HCT116 (cell line): Measurements from ENCODE around the gene SERGEF. TPM values are rescaled to one million over a fixed set of nuclear protein-coding genes. Genes with fewer than 3 reads are reported as not detected.

Source experiments
- ATAC-seq: fragments of 200-7000 bp; cut with Tn5 transposase; 2 replicates; pipeline ENCODE4 v1.9.1; 2020; ENCODE audit warnings: mild to moderate bottlenecking, moderate library complexity
- BruUV-seq: library from RNA; stranded (reverse); fragments of 400-500 nt; replicated peaks from 2 replicates; lab custom pipeline; 2021; lab: Mats Ljungman, UMichigan
- CTCF ChIA-PET: fragments of 300-600 bp; sonication (Branson Sonifier 250); formaldehyde crosslinking; loops from one replicate; lab custom pipeline; 2021; ENCODE audit warnings: antibody characterized with exemption; lab: Charles Lee
- POLR2A ChIA-PET: fragments of 300-600, 350-600 bp; sonication (Branson Sonifier 250); formaldehyde crosslinking; loops from one replicate; lab custom pipeline; 2021; ENCODE audit warnings: antibody characterized with exemption; lab: Charles Lee
- RAD21 ChIA-PET, 2 experiments: fragments of 300-600 bp; sonication (Branson Sonifier 250); formaldehyde crosslinking; loops; one replicate each; lab custom pipeline; 2023; ENCODE audit warnings: low total read pairs in 2 of 2; ENCODE audit not compliant: uncharacterized antibody in 2 of 2, unreplicated experiment in 2 of 2, low non-redundant PET in 1 of 2; lab: Charles Lee
- DNase-seq: peaks from one replicate; pipeline ENCODE4 v3.0.0-alpha.2; 2010; ENCODE audit warnings: low read depth, low spot score
- H2AFZ ChIP-seq: fragments of 200-600 bp; shearing (Covaris generic), sonication (generic); 2 replicates; pipeline ENCODE4 v1.6.1; 2017; ENCODE audit warnings: low read depth, mixed run types, mixed read lengths, antibody characterized with exemption, low read length; ENCODE audit not compliant: poor library complexity, severe bottlenecking
- H3K27ac ChIP-seq: 2 replicates; pipeline ENCODE4 v1.5.1; 2012; ENCODE audit warnings: low read depth, low read length
- H3K27me3 ChIP-seq: fragments of 200-600 bp; sonication (generic); 2 replicates; pipeline ENCODE4 v1.6.1; 2016; ENCODE audit warnings: mixed run types, low read length, mixed read lengths; ENCODE audit not compliant: insufficient read depth
- H3K36me3 ChIP-seq, 2 experiments: fragments of 200-500 bp in 1 of 2; fragments of 200-600 bp in 1 of 2; sonication (Bioruptor generic) in 1 of 2; sonication (generic) in 1 of 2; 2 replicates each; pipeline versions ENCODE4 v1.5.1 to v1.6.1; 2014 to 2016; ENCODE audit warnings: low read length in 2 of 2, inconsistent platforms in 1 of 2, mixed read lengths in 1 of 2, mixed run types in 1 of 2; ENCODE audit not compliant: insufficient read depth in 2 of 2, control insufficient read depth in 1 of 2
- H3K4me1 ChIP-seq, 2 experiments: fragments of 200-600 bp in 1 of 2; sonication (generic) in 1 of 2; 2 replicates each; pipeline versions ENCODE4 v1.5.1 to v1.6.1; 2012 to 2017; ENCODE audit warnings: low read length in 2 of 2, inconsistent platforms in 1 of 2, mild to moderate bottlenecking in 1 of 2, mixed read lengths in 1 of 2, mixed run types in 1 of 2, moderate library complexity in 1 of 2; ENCODE audit not compliant: insufficient read depth in 2 of 2, control insufficient read depth in 1 of 2
- H3K4me2 ChIP-seq: fragments of 200-600 bp; sonication (generic); 2 replicates; pipeline ENCODE4 v1.6.1; 2017; ENCODE audit warnings: mixed run types, low read length, mixed read lengths
- H3K4me3 ChIP-seq, 2 experiments: fragments of 200-600 bp in 1 of 2; sonication (generic) in 1 of 2; replicated peaks in 1 of 2; 2 replicates each; pipeline ENCODE4 v1.5.1; 2011 to 2016; ENCODE audit warnings: low read length in 2 of 2, control low read depth in 1 of 2, low read depth in 1 of 2, mild to moderate bottlenecking in 1 of 2, mixed read lengths in 1 of 2, mixed run types in 1 of 2
- H3K79me2 ChIP-seq: fragments of 200-600 bp; sonication (generic); 2 replicates; pipeline ENCODE4 v1.6.1; 2017; ENCODE audit warnings: mild to moderate bottlenecking, mixed run types, low read length, moderate library complexity, mixed read lengths; ENCODE audit not compliant: insufficient read depth
- H3K9ac ChIP-seq: fragments of 200-600 bp; sonication (generic); 2 replicates; pipeline ENCODE4 v1.6.1; 2016; ENCODE audit warnings: low read length, mixed read lengths
- H3K9me2 ChIP-seq: fragments of 200-600 bp; sonication (generic), shearing (Covaris generic); 2 replicates; pipeline ENCODE4 v1.6.1; 2017; ENCODE audit warnings: mixed run types, mild to moderate bottlenecking, moderate library complexity; ENCODE audit not compliant: insufficient read depth
- H3K9me3 ChIP-seq, 2 experiments: fragments of 200-500 bp in 1 of 2; fragments of 200-600 bp in 1 of 2; sonication (Bioruptor generic) in 1 of 2; sonication (generic) in 1 of 2; 2 replicates each; pipeline ENCODE4 v1.6.1; 2014 to 2017; ENCODE audit warnings: low read length in 2 of 2, mixed read lengths in 2 of 2, inconsistent platforms in 1 of 2, low read depth in 1 of 2, mild to moderate bottlenecking in 1 of 2, mixed run types in 1 of 2, moderate library complexity in 1 of 2; ENCODE audit not compliant: control insufficient read depth in 1 of 2, insufficient read depth in 1 of 2
- H4K20me1 ChIP-seq: fragments of 200-600 bp; sonication (generic), shearing (Covaris generic); 2 replicates; pipeline ENCODE4 v1.6.1; 2017; ENCODE audit warnings: mixed run types, mild to moderate bottlenecking, moderate library complexity; ENCODE audit not compliant: insufficient read depth
- ELF1 ChIP-seq: IDR thresholded peaks from 2 replicates; pipeline ENCODE4 v1.6.1; 2012; ENCODE audit warnings: low read depth, borderline replicate concordance
- EZH2 ChIP-seq: fragments of 200-600 bp; sonication (generic); IDR thresholded peaks from 2 replicates; pipeline ENCODE4 v1.6.1; 2017; ENCODE audit warnings: antibody characterized with exemption, mixed run types
- EZH2phosphoT487 ChIP-seq: fragments of 200-600 bp; IDR thresholded peaks from 2 replicates; pipeline ENCODE4 v1.6.1; 2018; ENCODE audit warnings: antibody characterized with exemption, borderline replicate concordance
- POLR2A ChIP-seq: IDR thresholded peaks from 2 replicates; pipeline ENCODE4 v1.7.0; 2011; ENCODE audit warnings: borderline replicate concordance; ENCODE audit not compliant: insufficient read depth, insufficient read length; ENCODE audit errors: extremely low read depth
- POLR2AphosphoS5 ChIP-seq: IDR thresholded peaks from 2 replicates; pipeline ENCODE4 v1.6.1; 2011; ENCODE audit warnings: mild to moderate bottlenecking, low read depth, low read length, moderate library complexity
- RAD21 ChIP-seq: IDR thresholded peaks from 2 replicates; pipeline ENCODE4 v1.6.1; 2012; ENCODE audit warnings: low read depth, mild to moderate bottlenecking
- SP1 ChIP-seq: IDR thresholded peaks from 2 replicates; pipeline ENCODE4 v1.6.1; 2012; ENCODE audit warnings: low read depth
- TCF7L2 ChIP-seq: IDR thresholded peaks from 2 replicates; pipeline ENCODE4 v1.7.0; 2011; ENCODE audit warnings: borderline replicate concordance, inconsistent platforms; ENCODE audit not compliant: insufficient read depth, insufficient read length; ENCODE audit errors: extremely low read depth
- YY1 ChIP-seq: IDR thresholded peaks from 2 replicates; pipeline ENCODE4 v1.6.1; 2011; ENCODE audit warnings: low read length, low read depth, moderate library complexity, mild to moderate bottlenecking; ENCODE audit not compliant: insufficient replicate concordance; ENCODE audit errors: extremely low read depth
- intact Hi-C: fragments of 100-400 bp; cut with micrococcal nuclease; formaldehyde crosslinking; loops from 2 replicates; pipeline ENCODE4 v1.10.0; 2022
- total RNA-seq: library from RNA; stranded (reverse); gene quantifications from one replicate; pipeline ENCODE4 v1.2.1, GENCODE V29; 2021; ENCODE audit not compliant: unreplicated experiment
- TF ChIP-seq, protein P1 (sequence below): IDR thresholded peaks from 2 replicates; pipeline ENCODE4 v1.6.1; 2011; ENCODE audit warnings: mild to moderate bottlenecking, low read length, moderate library complexity; ENCODE audit not compliant: insufficient replicate concordance; ENCODE audit errors: extremely low read depth

The SERGEF gene
- total RNA-seq, 1 experiment from 2014 or later, result 32.8 TPM

DNA sequence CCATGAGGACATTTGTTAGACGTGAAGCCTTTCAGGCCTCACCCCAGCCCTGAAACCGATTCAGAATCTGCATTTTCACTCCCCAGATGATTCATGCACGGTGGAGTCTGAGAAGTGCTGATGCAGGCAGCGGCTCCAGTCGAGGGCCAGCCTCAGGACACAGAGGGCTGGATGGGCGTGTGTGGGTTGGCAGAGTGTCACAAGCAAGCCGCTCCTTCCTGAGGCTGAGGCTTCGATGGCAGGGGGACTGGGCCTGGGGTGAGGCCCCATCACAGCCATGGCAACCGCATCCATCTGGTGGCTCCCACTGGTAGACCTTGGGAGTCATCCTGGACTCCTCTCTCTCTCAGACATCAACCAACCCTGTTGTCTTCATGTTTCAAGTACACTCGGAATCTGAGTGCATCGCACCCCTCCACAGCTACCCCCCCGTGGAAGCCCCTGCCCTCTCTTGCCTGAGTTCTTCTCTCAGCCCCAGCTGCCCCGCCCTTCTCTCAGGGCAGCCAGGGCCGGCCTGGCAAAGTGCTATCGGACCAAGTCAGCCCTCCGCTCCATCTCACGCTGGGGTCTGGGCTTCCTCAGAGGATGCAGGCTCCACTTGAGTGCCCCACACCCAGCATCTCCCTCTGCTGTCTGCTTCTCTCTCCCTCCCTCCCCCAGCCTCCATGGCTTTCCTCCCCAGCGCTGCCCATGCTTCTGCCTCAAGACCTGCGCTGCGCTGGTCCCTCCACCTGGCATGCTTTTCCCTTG, 267.6 kb downstream of the SERGEF start:
- no TSS peak for BruUV-seq
- ChIA-PET RAD21 (no interaction called here), POLR2A (no interaction called here), CTCF (no interaction called here)
- H3K4me3 ChIP-seq, result no peak overlapping the region
- H3K9ac ChIP-seq, result no peak overlapping the region
- no peaks in the 10 kb centered on the region for H3K9me2 ChIP-seq
- DNase-seq (no peak), ATAC-seq (no peak)
- no peaks in the 10 kb centered on the region for H4K20me1 ChIP-seq
- intact Hi-C loops, result no loop called here
- H3K4me1 ChIP-seq, result 0 out of 4 replicates have a peak, but pooled peaks cover 0 to 5% of the 10 kb centered on the region in 2 experiments
- no peaks in the 10 kb centered on the region for H3K36me3 ChIP-seq
- H3K27ac ChIP-seq, result no peak overlapping the region
- H3K9me3 ChIP-seq, result no peaks in the 10 kb centered on the region
- H3K27me3 ChIP-seq, result no peaks in the 10 kb centered on the region
- H2AFZ ChIP-seq, result no peak overlapping the region
- TF ChIP-seq EZH2 (no peak), POLR2AphosphoS5 (no peak), TCF7L2 (no peak), EZH2phosphoT487 (no peak), SP1 (no peak), POLR2A (no peak), RAD21 (no peak), ELF1 (no peak), YY1 (no peak)
- TF ChIP-seq, protein P1, sequence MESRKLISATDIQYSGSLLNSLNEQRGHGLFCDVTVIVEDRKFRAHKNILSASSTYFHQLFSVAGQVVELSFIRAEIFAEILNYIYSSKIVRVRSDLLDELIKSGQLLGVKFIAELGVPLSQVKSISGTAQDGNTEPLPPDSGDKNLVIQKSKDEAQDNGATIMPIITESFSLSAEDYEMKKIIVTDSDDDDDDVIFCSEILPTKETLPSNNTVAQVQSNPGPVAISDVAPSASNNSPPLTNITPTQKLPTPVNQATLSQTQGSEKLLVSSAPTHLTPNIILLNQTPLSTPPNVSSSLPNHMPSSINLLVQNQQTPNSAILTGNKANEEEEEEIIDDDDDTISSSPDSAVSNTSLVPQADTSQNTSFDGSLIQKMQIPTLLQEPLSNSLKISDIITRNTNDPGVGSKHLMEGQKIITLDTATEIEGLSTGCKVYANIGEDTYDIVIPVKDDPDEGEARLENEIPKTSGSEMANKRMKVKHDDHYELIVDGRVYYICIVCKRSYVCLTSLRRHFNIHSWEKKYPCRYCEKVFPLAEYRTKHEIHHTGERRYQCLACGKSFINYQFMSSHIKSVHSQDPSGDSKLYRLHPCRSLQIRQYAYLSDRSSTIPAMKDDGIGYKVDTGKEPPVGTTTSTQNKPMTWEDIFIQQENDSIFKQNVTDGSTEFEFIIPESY, result no peak
- H3K79me2 ChIP-seq, result no peaks in the 10 kb centered on the region
- H3K4me2 ChIP-seq, result no peak overlapping the region
